Thyroid gland (tissue), 4 donors: Measurements from ENCODE around the gene SCN5A. TPM values are rescaled to one million over a fixed set of nuclear protein-coding genes. Genes with fewer than 3 reads are reported as not detected.

Experiments used
- DNase-seq, 2 donors: peaks; one replicate each; pipeline ENCODE4 v3.0.0-alpha.2; 2019
- H3K27ac ChIP-seq, 3 donors: fragments of 200-600 bp; sonication (generic); 1 replicate in 2 of 3; 2 replicates in 1 of 3; pipeline ENCODE4 v1.5.1; 2016 to 2019; ENCODE audit warnings: mild to moderate bottlenecking in 1 of 3, moderate library complexity in 1 of 3
- H3K27me3 ChIP-seq: fragments of 200-600 bp; sonication (generic); one replicate; pipeline ENCODE4 v1.5.1; 2019
- H3K36me3 ChIP-seq, 2 donors: fragments of 200-600 bp; sonication (generic); one replicate each; pipeline ENCODE4 v1.5.1; 2016 to 2019
- H3K4me1 ChIP-seq, 2 donors: fragments of 200-600 bp; sonication (generic); one replicate each; pipeline ENCODE4 v1.5.1; 2017 to 2019
- H3K4me3 ChIP-seq, 3 donors: fragments of 200-600 bp; sonication (generic); replicated peaks in 1 of 3; 1 replicate in 2 of 3; 2 replicates in 1 of 3; pipeline ENCODE4 v1.5.1; 2016; ENCODE audit warnings: mild to moderate bottlenecking in 1 of 3
- H3K9me3 ChIP-seq: fragments of 200-600 bp; sonication (generic); one replicate; pipeline ENCODE4 v1.5.1; 2017
- CTCF ChIP-seq, 6 experiments: fragments of 200-600 bp in 3 of 6; fragments of 450-650 bp in 3 of 6; sonication (generic) in 3 of 6; IDR thresholded peaks; one replicate each; pipeline ENCODE4 v1.5.1; 2016 to 2019; ENCODE audit warnings: antibody characterized with exemption in 6 of 6, mild to moderate bottlenecking in 2 of 6, inconsistent platforms in 1 of 6, moderate library complexity in 1 of 6
- POLR2A ChIP-seq, 2 donors: fragments of 450-650 bp; IDR thresholded peaks; one replicate each; pipeline ENCODE4 v1.6.1; 2017; ENCODE audit warnings: antibody characterized with exemption in 2 of 2, mild to moderate bottlenecking in 2 of 2, moderate library complexity in 1 of 2
- WGBS, 2 donors: methylation state at CpG; one replicate each; pipeline ENCODE4 v1.1.5; 2017; 5-methylcytosine and 5-hydroxymethylcytosine counted together
- intact Hi-C: fragments of 100-400 bp; cut with DNase I; formaldehyde crosslinking; loops from one replicate; pipeline ENCODE4 v1.15.1; 2023
- total RNA-seq, 4 donors: library from RNA; depleted of rRNA; stranded (reverse); fragments of >200 nt; gene quantifications; one replicate each; pipeline ENCODE4 v1.2.3, GENCODE V29; 2016

The SCN5A gene
- total RNA-seq, 4 donors from 2014 or later = 0.13 to 1.9 (median 1.1) TPM

- TF ChIP-seq CTCF (IDR thresholded peaks at IDR 0.05) = no peak
- TF ChIP-seq POLR2A (IDR thresholded peaks at IDR 0.05) = no peak
- Histone ChIP-seq H3K4me3 (no peak overlapping the region), H3K27me3 (no peaks in the 10 kb centered on the region), H3K4me1 (no peaks in the 10 kb centered on the region), H3K27ac (no peak overlapping the region), H3K9me3 (no peaks in the 10 kb centered on the region), H3K36me3 (no peaks in the 10 kb centered on the region)
- DNase-seq = no peak
- WGBS, 2 donors = 92 to 96% methylated on average over 13 of the region's 13 CpGs
- intact Hi-C loops = no loop called here
Measured at GRCh38 chr3:38565339-38566214, 83.9 kb downstream of the SCN5A start.

- no peak for DNase-seq
- H3K4me3 ChIP-seq = no peak overlapping the region
- H3K27me3 ChIP-seq = no peaks in the 10 kb centered on the region
- no peak overlapping the region for H3K27ac ChIP-seq
- H3K36me3 ChIP-seq = no peaks in the 10 kb centered on the region
- intact Hi-C loops = no loop called here
- no peaks in the 10 kb centered on the region for H3K9me3 ChIP-seq
- TF ChIP-seq POLR2A (IDR thresholded peaks at IDR 0.05) = no peak
- no peak for TF ChIP-seq CTCF (IDR thresholded peaks at IDR 0.05)
- H3K4me1 ChIP-seq = no peaks in the 10 kb centered on the region
- 84 to 89% methylated on average over 3 to 4 of the region's 6 CpGs for WGBS, 2 donors
Measured at GRCh38 chr3:38564631-38565338, 84.7 kb downstream of the SCN5A start.

- TF ChIP-seq POLR2A (IDR thresholded peaks at IDR 0.05) (no peak), CTCF (IDR thresholded peaks at IDR 0.05) (no peak)
- Histone ChIP-seq H3K27me3 (no peaks in the 10 kb centered on the region), H3K27ac (no peak overlapping the region), H3K9me3 (no peaks in the 10 kb centered on the region), H3K4me1 (no peaks in the 10 kb centered on the region), H3K4me3 (no peak overlapping the region), H3K36me3 (no peaks in the 10 kb centered on the region)
- intact Hi-C loops = no loop called here
- WGBS, 2 donors = 81 to 93% methylated on average over 10 of the region's 10 CpGs
- DNase-seq = no peak
Measured at GRCh38 chr3:38563886-38564270, 85.6 kb downstream of the SCN5A start.

GRCh38 chr3:38563070-38563885 lies 86.2 kb downstream of the SCN5A start:
- H3K4me3 ChIP-seq = no peak overlapping the region
- no peak for DNase-seq
- H3K27ac ChIP-seq = no peak overlapping the region
- no peaks in the 10 kb centered on the region for H3K36me3 ChIP-seq
- TF ChIP-seq CTCF (IDR thresholded peaks at IDR 0.05) = no peak
- no peak for TF ChIP-seq POLR2A (IDR thresholded peaks at IDR 0.05)
- intact Hi-C loops = no loop called here
- H3K4me1 ChIP-seq = no peaks in the 10 kb centered on the region
- WGBS, 2 donors = 92 to 93% methylated on average over 12 to 15 of the region's 15 CpGs
- no peaks in the 10 kb centered on the region for H3K9me3 ChIP-seq
- H3K27me3 ChIP-seq = no peaks in the 10 kb centered on the region
